ENCODE data around the gene PRX. TPM values are rescaled to one million over a fixed set of nuclear protein-coding genes. Genes with fewer than 3 reads are reported as not detected.

Gene PRX
- total RNA-seq, 1 donor from 2014 or later: 36.2 TPM

DNA sequence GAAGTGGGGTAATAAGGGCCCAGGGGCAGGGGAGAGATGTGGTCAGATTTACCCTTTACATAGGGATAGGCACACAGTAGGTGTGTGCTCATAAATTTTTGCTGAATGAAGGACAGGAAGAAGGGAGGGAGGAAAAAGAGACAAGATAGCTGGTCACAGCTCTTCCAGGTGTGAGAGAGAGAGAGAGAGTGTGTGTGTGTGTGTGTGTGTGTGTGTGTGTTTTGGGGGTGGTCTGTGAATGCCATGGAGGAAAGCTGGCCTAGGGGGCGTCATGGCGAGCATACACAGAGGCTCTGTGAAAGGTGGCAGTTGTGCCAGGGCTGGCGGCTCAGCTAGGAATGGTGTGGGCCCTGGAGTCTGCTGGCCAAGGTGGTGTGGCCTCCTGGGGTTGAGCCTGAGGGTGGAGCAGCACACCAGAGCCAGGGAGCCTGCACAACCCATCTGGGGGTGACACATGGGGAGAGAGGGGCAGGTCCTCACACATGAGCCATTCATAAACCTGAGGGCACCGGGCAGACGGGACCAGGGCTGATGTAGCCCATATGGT is 6.0 kb upstream of the PRX start:
- no peaks in the 10 kb centered on the region for H3K9me3 ChIP-seq
- no peak overlapping the region for H3K4me3 ChIP-seq
- no peak for DNase-seq
- peaks cover 73% of the 10 kb centered on the region for H3K4me1 ChIP-seq
- no peak for ATAC-seq
- peaks cover 13% of the 10 kb centered on the region for H3K36me3 ChIP-seq
- no peak overlapping the region for H3K27ac ChIP-seq
- TF ChIP-seq CTCF (IDR thresholded peaks at IDR 0.05): no peak
- intact Hi-C loops (cut with DNase I): no loop called here
- no peaks in the 10 kb centered on the region for H3K27me3 ChIP-seq

DNA sequence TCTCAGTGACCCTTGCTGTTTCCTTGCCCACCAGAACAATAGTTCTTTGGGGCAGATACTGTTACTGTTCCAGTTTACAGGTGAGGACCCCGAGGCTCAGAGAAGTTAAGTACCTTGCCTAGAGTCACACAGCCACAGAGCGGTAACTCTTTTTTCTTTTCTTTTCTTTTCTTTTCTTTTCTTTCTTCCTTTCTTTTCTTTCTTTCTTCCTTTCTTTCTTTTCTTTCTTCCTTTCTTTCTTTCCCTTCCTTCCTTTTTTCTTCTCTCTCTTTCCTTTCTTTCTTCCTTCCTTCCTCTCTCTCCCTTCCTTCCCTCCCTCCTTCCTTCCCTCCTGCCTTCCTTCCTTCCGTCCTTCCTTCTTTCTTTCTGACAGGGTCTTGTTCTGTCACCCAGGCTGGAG is 4.9 kb upstream of the PRX start:
- DNase-seq: no peak
- ATAC-seq: no peak
- Histone ChIP-seq H3K27ac (peak overlapping the region; percentile 82), H3K36me3 (peaks cover 11% of the 10 kb centered on the region), H3K9me3 (no peaks in the 10 kb centered on the region), H3K4me3 (no peak overlapping the region), H3K4me1 (peaks cover 62% of the 10 kb centered on the region), H3K27me3 (no peaks in the 10 kb centered on the region)
- intact Hi-C loops (cut with DNase I): no loop called here
- TF ChIP-seq CTCF (IDR thresholded peaks at IDR 0.05): no peak

GRCh38 chr19:40417643-40417981 is 4.4 kb upstream of the PRX start:
- no peak overlapping the region for H3K4me3 ChIP-seq
- DNase-seq (no peak), ATAC-seq (no peak)
- intact Hi-C loops (cut with DNase I): no loop called here
- no peaks in the 10 kb centered on the region for H3K9me3 ChIP-seq
- H3K36me3 ChIP-seq: peaks cover 7% of the 10 kb centered on the region
- TF ChIP-seq CTCF (IDR thresholded peaks at IDR 0.05): no peak
- peak overlapping the region; percentile 82 for H3K27ac ChIP-seq
- H3K27me3 ChIP-seq: no peaks in the 10 kb centered on the region
- H3K4me1 ChIP-seq: peaks cover 58% of the 10 kb centered on the region

DNA sequence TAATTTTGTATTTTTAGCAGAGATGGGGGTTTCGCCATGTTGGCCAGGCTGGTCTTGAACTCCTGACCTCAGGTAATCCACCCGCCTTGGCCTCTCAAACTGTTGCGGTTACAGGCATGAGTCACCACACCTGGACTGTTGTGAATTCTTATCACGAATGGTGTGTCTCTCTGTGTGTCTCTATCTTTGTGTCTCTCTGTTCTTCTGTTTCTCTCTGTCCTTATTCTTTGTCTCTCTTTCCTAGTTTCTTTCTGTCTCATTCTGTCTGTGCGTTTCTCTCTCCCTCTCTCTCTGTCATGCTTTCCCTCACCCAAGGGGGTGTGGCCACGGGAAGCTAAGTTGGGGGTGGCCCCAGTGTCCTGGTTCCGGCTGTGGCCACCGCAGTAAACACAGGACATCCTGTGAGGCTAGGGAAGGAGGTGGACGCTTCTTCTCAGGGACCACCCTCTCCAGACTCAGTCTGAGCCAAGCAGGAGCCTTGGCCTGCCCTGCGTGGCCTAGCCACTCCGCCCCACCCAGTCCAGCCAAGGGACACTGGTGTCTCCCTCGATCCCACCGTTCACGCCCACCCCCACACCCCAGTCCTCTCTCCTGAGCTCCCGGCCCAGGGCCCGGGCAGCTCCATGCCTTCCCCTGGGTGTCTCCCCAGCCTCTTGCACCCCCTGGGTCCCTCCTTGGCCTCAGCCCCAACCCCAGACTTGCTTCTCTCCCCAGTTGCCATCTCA is 3.9 kb upstream of the PRX start:
- ATAC-seq: peak; percentile 23

DNA sequence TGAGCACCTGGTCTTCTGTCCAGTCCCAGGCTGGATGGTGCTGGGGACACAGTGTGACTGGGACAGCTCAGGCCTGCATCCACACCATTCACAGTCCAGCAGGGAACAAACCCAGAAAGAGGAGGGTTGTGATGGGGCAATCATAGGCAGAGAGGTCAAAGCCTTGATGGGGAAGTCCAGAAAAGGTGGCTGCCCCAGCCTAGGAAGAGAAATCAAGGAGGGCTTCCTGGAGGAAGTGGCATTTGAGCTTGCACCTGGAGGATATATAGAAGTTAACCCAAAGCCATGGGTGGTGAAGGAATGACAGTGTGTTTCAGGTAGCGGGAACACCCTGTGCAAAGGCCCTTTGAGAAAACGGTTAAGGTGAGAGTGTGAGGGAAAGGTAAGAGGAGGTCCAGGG is 2.6 kb upstream of the PRX start:
- H3K9me3 ChIP-seq: no peaks in the 10 kb centered on the region
- H3K36me3 ChIP-seq: no peaks in the 10 kb centered on the region
- no peak overlapping the region for H3K4me3 ChIP-seq
- no peak for ATAC-seq
- H3K4me1 ChIP-seq: peaks cover 45% of the 10 kb centered on the region
- H3K27ac ChIP-seq: peak overlapping the region; percentile 82
- TF ChIP-seq CTCF (IDR thresholded peaks at IDR 0.05): no peak
- intact Hi-C loops (cut with DNase I): no loop called here
- no peaks in the 10 kb centered on the region for H3K27me3 ChIP-seq
- no peak for DNase-seq

More for the DNA sequence above, 3.9 kb upstream of the PRX start:
- Histone ChIP-seq H3K27me3 (no peaks in the 10 kb centered on the region), H3K4me3 (no peak overlapping the region), H3K4me1 (peaks cover 53% of the 10 kb centered on the region), H3K9me3 (no peaks in the 10 kb centered on the region), H3K27ac (peak overlapping the region; percentile 82), H3K36me3 (peaks cover 1% of the 10 kb centered on the region)
- no peak for DNase-seq
- intact Hi-C loops (cut with DNase I): no loop called here
- no peak for TF ChIP-seq CTCF (IDR thresholded peaks at IDR 0.05)

All from upper lobe of right lung (tissue), 1 donor.